HG03280 (cell line): ENCODE results near the gene ARPIN.

Source experiments
- ATAC-seq: cut with Tn5 transposase; IDR thresholded peaks from one replicate; pipeline ENCODE4 v1.9.1; 2021; ENCODE audit warnings: mild to moderate bottlenecking, moderate library complexity; ENCODE audit not compliant: unreplicated experiment

The ARPIN gene

DNA sequence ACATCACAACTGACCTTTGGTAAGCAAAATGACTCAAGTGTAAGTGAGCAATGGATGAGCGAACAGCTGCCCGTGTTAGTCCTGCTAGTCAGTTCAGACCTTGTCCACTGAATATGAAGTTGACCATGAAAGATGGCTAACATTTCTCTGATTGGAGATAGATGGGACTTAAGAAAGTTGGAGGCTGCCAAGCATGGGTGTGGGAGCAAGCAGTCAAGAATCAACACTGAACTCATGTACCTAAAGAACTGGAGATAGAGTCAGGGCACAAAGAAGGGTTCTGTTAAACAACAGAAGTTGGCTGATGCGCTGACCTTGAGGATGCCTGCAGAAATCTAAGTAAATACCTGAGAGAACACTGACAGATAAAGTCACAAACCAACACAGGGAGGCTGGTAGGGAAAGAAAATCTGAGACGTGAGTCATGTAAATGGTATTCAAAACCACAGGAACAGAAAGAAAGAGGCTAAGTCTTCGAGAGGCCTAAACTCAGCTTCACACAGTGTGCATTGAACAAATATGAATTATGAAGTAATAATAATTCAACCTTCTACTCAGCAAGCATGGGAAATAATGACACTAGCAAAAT, 67.4 kb downstream of the ARPIN start:
- no peak for ATAC-seq
